CD4-positive, alpha-beta memory T cell (primary cell): ENCODE results near the gene ZNF628. TPM values are rescaled to one million over a fixed set of nuclear protein-coding genes. Genes with fewer than 3 reads are reported as not detected.
"Not testable (repeated sequence)": the region's sequence is repeated elsewhere in the genome, so short reads cannot be mapped to it uniquely, and the experiment has no call there.

Experiments used
- CTCF ChIA-PET: fragments of 350-600 bp; sonication (Branson Sonifier 250); formaldehyde crosslinking; loops from one replicate; lab custom pipeline; 2021; ENCODE audit warnings: inconsistent platforms; ENCODE audit not compliant: partially characterized antibody; lab: Charles Lee
- POLR2A ChIA-PET: fragments of 350-600 bp; sonication (Branson Sonifier 250); formaldehyde crosslinking; loops from one replicate; lab custom pipeline; 2021; ENCODE audit not compliant: partially characterized antibody; lab: Charles Lee
- DNase-seq, 5 donors: peaks; one replicate each; pipeline versions ENCODE4 v3.0.0 to v3.0.0-alpha.2; 2020 to 2022; ENCODE audit warnings: mixed read lengths in 1 of 5
- H3K27ac ChIP-seq: one replicate; pipeline ENCODE4 v1.7.0; 2013; ENCODE audit warnings: low read depth, low read length
- H3K27me3 ChIP-seq: 2 replicates; pipeline ENCODE4 v1.7.0; 2013; ENCODE audit warnings: mild to moderate bottlenecking, low read length, moderate library complexity; ENCODE audit not compliant: insufficient read depth
- H3K36me3 ChIP-seq: 2 replicates; pipeline ENCODE4 v1.7.0; 2013; ENCODE audit warnings: mild to moderate bottlenecking, low read length, moderate library complexity; ENCODE audit not compliant: insufficient read depth
- H3K4me1 ChIP-seq: 2 replicates; pipeline ENCODE4 v1.7.0; 2013; ENCODE audit warnings: mild to moderate bottlenecking, low read length, moderate library complexity; ENCODE audit not compliant: insufficient read depth
- H3K4me3 ChIP-seq, 2 donors: one replicate each; pipeline ENCODE4 v1.7.0; 2013; ENCODE audit warnings: low read length in 2 of 2, mild to moderate bottlenecking in 1 of 2
- H3K9me3 ChIP-seq, 2 donors: one replicate each; pipeline ENCODE4 v1.7.0; 2013; ENCODE audit warnings: low read length in 2 of 2, control low read depth in 1 of 2; ENCODE audit not compliant: control insufficient read depth in 1 of 2
- H3K27ac Mint-ChIP-seq, 7 donors: one replicate each; pipeline ENCODE4 v1.8.0; 2020 to 2021; ENCODE audit warnings: mixed read lengths in 7 of 7, mild to moderate bottlenecking in 6 of 7, inconsistent platforms in 3 of 7, moderate library complexity in 3 of 7
- H3K27me3 Mint-ChIP-seq, 2 donors: one replicate each; pipeline ENCODE4 v1.8.0; 2020 to 2021; ENCODE audit warnings: mixed read lengths in 2 of 2
- H3K36me3 Mint-ChIP-seq, 2 donors: one replicate each; pipeline ENCODE4 v1.8.0; 2020 to 2021; ENCODE audit warnings: mixed read lengths in 2 of 2, inconsistent platforms in 1 of 2, mild to moderate bottlenecking in 1 of 2
- H3K4me1 Mint-ChIP-seq, 4 donors: one replicate each; pipeline ENCODE4 v1.8.0; 2020 to 2021; ENCODE audit warnings: mixed read lengths in 4 of 4, mild to moderate bottlenecking in 1 of 4
- H3K4me3 Mint-ChIP-seq, 8 donors: one replicate each; pipeline ENCODE4 v1.8.0; 2020 to 2021; ENCODE audit warnings: mixed read lengths in 8 of 8, mild to moderate bottlenecking in 7 of 8, moderate library complexity in 6 of 8, inconsistent platforms in 3 of 8
- H3K9me3 Mint-ChIP-seq, 8 donors: one replicate each; pipeline ENCODE4 v1.8.0; 2020 to 2021; ENCODE audit warnings: mixed read lengths in 8 of 8, mild to moderate bottlenecking in 5 of 8, inconsistent platforms in 3 of 8, moderate library complexity in 1 of 8
- intact Hi-C: fragments of 100-400 bp; cut with micrococcal nuclease; formaldehyde crosslinking; loops from one replicate; pipeline ENCODE4 v1.15.1; 2023
- polyA plus RNA-seq, 2 donors: library from polyadenylated mRNA; unstranded; fragments of 300-500 nt; fragmentation: Illumina TruSeq; gene quantifications; one replicate each; pipeline ENCODE4 v1.2.3, GENCODE V29; 2021
- total RNA-seq, 2 experiments: library from RNA; stranded (reverse); gene quantifications; one replicate each; pipeline ENCODE4 v1.2.3, GENCODE V29; 2021

Gene ZNF628
- total and polyA plus RNA-seq, 4 experiments from 2014 or later = 0.47 to 9.1 (median 8.1) TPM; not detected in 1

GRCh38 chr19:55448175-55448490 lies 28.3 kb upstream of the ZNF628 start:
- Histone ChIP-seq H3K27me3 (peaks cover 17% of the 10 kb centered on the region), H3K4me1 (peaks cover 10% of the 10 kb centered on the region)
- H3K27ac ChIP-seq, H3K4me3 Mint-ChIP-seq, H3K36me3 Mint-ChIP-seq, CTCF ChIA-PET, H3K9me3 Mint-ChIP-seq, DNase-seq, intact Hi-C loops, POLR2A ChIA-PET, H3K4me3 ChIP-seq, H3K27ac Mint-ChIP-seq, H3K9me3 ChIP-seq, H3K36me3 ChIP-seq: not testable (repeated sequence)
- H3K27me3 Mint-ChIP-seq = peaks cover 27 to 28% of the 10 kb centered on the region in 2 donors
- peaks cover 6 to 21% (median 10%) of the 10 kb centered on the region in 4 donors for H3K4me1 Mint-ChIP-seq

- Mint-ChIP-seq H3K27me3 (peaks cover 21 to 26% of the 10 kb centered on the region in 2 donors), H3K36me3 (no peaks in the 10 kb centered on the region), H3K4me3 (no peak overlapping the region), H3K9me3 (no peaks in the 10 kb centered on the region), H3K4me1 (peaks cover 5 to 18% (median 14%) of the 10 kb centered on the region in 4 donors), H3K27ac (no peak overlapping the region)
- CTCF ChIA-PET = interaction anchor here (0.6 to 0.8 kb wide), 2 partner anchors 18 to 308 kb away, joined by 3 read pairs; no protein-coding TSS in a partner anchor
- H3K36me3 ChIP-seq = no peaks in the 10 kb centered on the region
- H3K9me3 ChIP-seq = no peaks in the 10 kb centered on the region
- no peak for DNase-seq
- no peak overlapping the region for H3K4me3 ChIP-seq
- intact Hi-C loops = no loop called here
- H3K27ac ChIP-seq = no peak overlapping the region
- peaks cover 10% of the 10 kb centered on the region for H3K4me1 ChIP-seq
- H3K27me3 ChIP-seq = peaks cover 4% of the 10 kb centered on the region
- POLR2A ChIA-PET = no interaction called here
Observed at GRCh38 chr19:55449469-55449868, 26.9 kb upstream of the ZNF628 start.

- no peak overlapping the region for H3K4me3 ChIP-seq
- peak in 1 of 5 donors; percentile 29 for DNase-seq
- Mint-ChIP-seq H3K27ac (peak overlapping the region in 3 of 7 donors; percentile 48 to 87 (median 55)), H3K9me3 (no peaks in the 10 kb centered on the region), H3K27me3 (peaks cover 12 to 18% of the 10 kb centered on the region in 2 donors), H3K4me3 (peak overlapping the region; percentile 7 to 74 (median 70)), H3K4me1 (peaks cover 5 to 20% (median 15%) of the 10 kb centered on the region in 4 donors), H3K36me3 (peaks cover 3% of the 10 kb centered on the region in 2 donors)
- no peaks in the 10 kb centered on the region for H3K27me3 ChIP-seq
- H3K9me3 ChIP-seq = no peaks in the 10 kb centered on the region
- H3K27ac ChIP-seq = no peak overlapping the region
- no peaks in the 10 kb centered on the region for H3K36me3 ChIP-seq
- H3K4me1 ChIP-seq = peaks cover 10% of the 10 kb centered on the region
- POLR2A ChIA-PET = no interaction called here
- CTCF ChIA-PET = interaction anchor here (3.0 kb wide), 1 partner anchor 310 kb away, joined by 10 read pairs; no protein-coding TSS in a partner anchor
- intact Hi-C loops = no loop called here
Observed at GRCh38 chr19:55451163-55451964, 25.1 kb upstream of the ZNF628 start.

DNA sequence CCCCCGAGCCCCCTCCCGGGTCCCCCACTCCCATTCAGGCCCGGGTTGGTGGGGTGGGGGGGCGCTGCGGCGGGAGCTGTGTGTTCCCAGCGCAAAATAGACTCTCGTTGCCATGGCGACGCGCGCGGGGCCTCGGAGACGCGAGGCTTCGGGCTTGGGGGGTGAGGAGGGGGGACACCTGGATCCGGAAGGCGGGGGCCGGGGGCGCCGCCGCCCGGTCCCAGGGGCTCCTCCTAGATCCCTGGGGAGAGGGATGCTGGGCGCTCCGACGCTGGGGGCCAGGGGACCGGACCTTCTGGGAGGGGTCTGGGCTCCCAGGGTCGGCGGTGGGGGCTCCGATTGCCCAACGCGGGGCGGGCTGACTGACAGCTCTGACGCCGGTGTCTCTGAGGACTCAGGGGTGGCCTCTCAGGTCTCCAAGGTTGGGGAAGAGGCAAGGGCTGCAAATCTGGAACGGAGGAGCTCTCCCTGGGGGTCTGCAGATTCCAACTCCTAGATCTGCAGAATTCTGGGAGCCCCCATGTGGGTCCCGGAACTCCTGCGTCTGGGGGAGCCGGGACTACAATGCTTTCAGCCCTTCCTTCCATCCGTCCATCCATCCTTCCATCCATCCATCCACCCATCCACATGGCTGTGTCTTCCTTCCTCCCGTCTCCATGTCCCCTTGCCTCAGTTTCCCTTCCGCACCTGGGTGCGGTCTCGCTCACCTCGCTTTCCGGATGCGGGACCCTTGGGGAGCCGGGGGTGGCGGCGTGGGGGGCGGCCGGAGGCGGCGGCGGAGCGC lies 24.3 kb upstream of the ZNF628 start:
- Histone ChIP-seq H3K36me3 (no peaks in the 10 kb centered on the region), H3K27ac (no peak overlapping the region), H3K9me3 (no peaks in the 10 kb centered on the region), H3K4me3 (no peak overlapping the region), H3K27me3 (no peaks in the 10 kb centered on the region), H3K4me1 (peaks cover 10% of the 10 kb centered on the region)
- peak in 3 of 5 donors; percentile 29 to 61 (median 41) for DNase-seq
- peaks cover 12 to 18% of the 10 kb centered on the region in 2 donors for H3K27me3 Mint-ChIP-seq
- intact Hi-C loops = no loop called here
- peaks cover 5 to 20% (median 15%) of the 10 kb centered on the region in 4 donors for H3K4me1 Mint-ChIP-seq
- H3K9me3 Mint-ChIP-seq = no peaks in the 10 kb centered on the region
- H3K36me3 Mint-ChIP-seq = peaks cover 3 to 8% of the 10 kb centered on the region in 2 donors
- peak overlapping the region in 1 of 7 donors; percentile 87 for H3K27ac Mint-ChIP-seq
- POLR2A ChIA-PET = interaction anchor here (0.5 to 0.9 kb wide), 2 partner anchors 8 to 47 kb away, joined by 3 read pairs; no protein-coding TSS in a partner anchor
- peak overlapping the region in 5 of 8 donors; percentile 41 to 74 (median 65) for H3K4me3 Mint-ChIP-seq
- CTCF ChIA-PET = interaction anchor here (2.2 to 3.0 kb wide), 2 partner anchors 16 to 311 kb away, joined by 10 read pairs; no protein-coding TSS in a partner anchor

- intact Hi-C loops = no loop called here
- CTCF ChIA-PET = interaction anchor here (0.6 to 3.0 kb wide), 6 partner anchors 8 to 311 kb away, joined by 4 to 12 read pairs (median 8); no protein-coding TSS in a partner anchor
- H3K4me1 ChIP-seq = peaks cover 10% of the 10 kb centered on the region
- no peaks in the 10 kb centered on the region for H3K27me3 ChIP-seq
- peaks cover 3 to 8% of the 10 kb centered on the region in 2 donors for H3K36me3 Mint-ChIP-seq
- H3K4me3 Mint-ChIP-seq = peak overlapping the region in 3 of 8 donors; percentile 56 to 78 (median 75)
- peaks cover 12 to 18% of the 10 kb centered on the region in 2 donors for H3K27me3 Mint-ChIP-seq
- peaks cover 5 to 20% (median 15%) of the 10 kb centered on the region in 4 donors for H3K4me1 Mint-ChIP-seq
- H3K27ac Mint-ChIP-seq = no peak overlapping the region
- no peaks in the 10 kb centered on the region for H3K36me3 ChIP-seq
- H3K9me3 ChIP-seq = no peaks in the 10 kb centered on the region
- DNase-seq = peak in 3 of 5 donors; percentile 23 to 59 (median 32)
- no peak overlapping the region for H3K4me3 ChIP-seq
- H3K9me3 Mint-ChIP-seq = no peaks in the 10 kb centered on the region
- no peak overlapping the region for H3K27ac ChIP-seq
- POLR2A ChIA-PET = interaction anchor here (0.5 to 0.9 kb wide), 2 partner anchors 9 to 48 kb away, joined by 3 read pairs; no protein-coding TSS in a partner anchor
Observed at GRCh38 chr19:55452749-55453346, 23.6 kb upstream of the ZNF628 start.

DNA sequence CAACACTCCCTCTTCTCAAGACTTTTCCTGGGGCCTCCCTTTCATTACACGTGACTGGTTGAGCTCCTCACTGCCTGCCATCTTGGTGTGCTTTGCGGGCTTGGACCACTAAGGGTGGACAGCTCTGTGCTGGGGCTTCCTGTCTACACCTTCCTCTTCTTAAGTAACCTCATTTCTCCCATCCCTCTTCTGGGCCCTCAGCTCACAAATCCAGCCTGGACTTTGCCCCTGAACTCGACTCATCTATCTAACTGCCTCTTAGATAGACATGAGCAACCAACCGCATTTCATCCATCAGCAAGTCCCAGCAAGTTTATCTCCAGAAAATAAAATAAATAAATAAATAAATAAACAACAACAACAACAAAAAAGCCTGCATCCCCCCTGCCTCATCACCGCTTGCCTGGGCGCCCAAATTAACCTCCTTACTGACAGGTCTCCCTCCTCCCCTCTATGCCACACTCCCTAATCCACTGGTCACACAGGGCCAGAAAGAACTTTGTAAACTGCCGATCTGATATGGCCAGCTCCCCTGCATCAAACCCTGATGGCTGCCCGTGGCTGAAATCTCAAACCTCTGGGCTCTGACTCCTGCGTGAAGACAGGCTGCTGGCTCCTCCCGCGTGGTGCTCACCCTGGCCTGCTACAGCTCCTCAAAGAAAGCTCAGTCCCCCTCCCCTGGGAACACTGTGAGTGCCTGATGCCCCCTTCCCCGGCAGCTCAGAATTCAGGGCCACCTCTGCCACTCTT lies 22.7 kb upstream of the ZNF628 start:
- peaks cover 10% of the 10 kb centered on the region for H3K4me1 ChIP-seq
- peak overlapping the region in 3 of 7 donors; percentile 25 to 82 (median 48) for H3K27ac Mint-ChIP-seq
- peaks cover 3 to 8% of the 10 kb centered on the region in 2 donors for H3K36me3 Mint-ChIP-seq
- peaks cover 5 to 20% (median 15%) of the 10 kb centered on the region in 4 donors for H3K4me1 Mint-ChIP-seq
- CTCF ChIA-PET = interaction anchor here (0.6 to 3.0 kb wide), 8 partner anchors 9 to 312 kb away, joined by 4 to 12 read pairs (median 6); no protein-coding TSS in a partner anchor
- DNase-seq = peak in 1 of 5 donors; percentile 31
- no peaks in the 10 kb centered on the region for H3K9me3 ChIP-seq
- no peak overlapping the region for H3K27ac ChIP-seq
- peaks cover 12 to 18% of the 10 kb centered on the region in 2 donors for H3K27me3 Mint-ChIP-seq
- peak overlapping the region in 7 of 8 donors; percentile 13 to 78 (median 56) for H3K4me3 Mint-ChIP-seq
- POLR2A ChIA-PET = interaction anchor here (0.9 kb wide), 1 partner anchor 10 kb away, joined by 3 read pairs; no protein-coding TSS in a partner anchor
- no peaks in the 10 kb centered on the region for H3K9me3 Mint-ChIP-seq
- intact Hi-C loops = loop anchor here (1.0 kb wide), 2 partner anchors 161 to 312 kb away; no protein-coding TSS in a partner anchor
- H3K4me3 ChIP-seq = no peak overlapping the region
- H3K36me3 ChIP-seq = no peaks in the 10 kb centered on the region
- H3K27me3 ChIP-seq = no peaks in the 10 kb centered on the region
